Loucy (cell line): ENCODE results near the gene IL7R.

Experiments
- H2AFZ ChIP-seq: fragments of 200-600 bp; sonication (generic); 2 replicates; pipeline ENCODE4 v1.6.0; 2016; ENCODE audit warnings: antibody characterized with exemption, mild to moderate bottlenecking, low read length, moderate library complexity
- H3F3A ChIP-seq: fragments of 200-600 bp; 2 replicates; pipeline ENCODE4 v1.6.0; 2016; ENCODE audit warnings: antibody characterized with exemption, low read depth, mild to moderate bottlenecking
- H3K27me3 ChIP-seq: fragments of 200-600 bp; sonication (generic); 2 replicates; pipeline ENCODE4 v1.6.1; 2014; ENCODE audit warnings: low read length, mild to moderate bottlenecking; ENCODE audit not compliant: insufficient read depth, poor library complexity, severe bottlenecking
- H3K36me3 ChIP-seq: fragments of 200-600 bp; sonication (generic); 2 replicates; pipeline ENCODE4 v1.6.1; 2016; ENCODE audit warnings: low read length; ENCODE audit not compliant: insufficient read depth
- H3K4me1 ChIP-seq: fragments of 200-600 bp; sonication (generic); 2 replicates; pipeline ENCODE4 v1.5.1; 2014; ENCODE audit warnings: low read length, mild to moderate bottlenecking; ENCODE audit not compliant: insufficient read depth, poor library complexity, severe bottlenecking
- H3K4me2 ChIP-seq: fragments of 200-600 bp; sonication (generic); 2 replicates; pipeline ENCODE4 v1.6.0; 2014; ENCODE audit warnings: antibody characterized with exemption, low read length, low read depth, mild to moderate bottlenecking; ENCODE audit not compliant: poor library complexity, severe bottlenecking
- H3K4me3 ChIP-seq: fragments of 200-600 bp; sonication (generic); 2 replicates; pipeline ENCODE4 v1.5.1; 2014; ENCODE audit warnings: low read length, mild to moderate bottlenecking, mixed read lengths; ENCODE audit not compliant: poor library complexity, severe bottlenecking
- H3K79me2 ChIP-seq: fragments of 200-600 bp; sonication (generic); 2 replicates; pipeline ENCODE4 v1.6.1; 2014; ENCODE audit warnings: low read length; ENCODE audit not compliant: insufficient read depth
- H3K9ac ChIP-seq: fragments of 200-600 bp; sonication (generic); 2 replicates; pipeline ENCODE4 v1.6.0; 2014; ENCODE audit warnings: mild to moderate bottlenecking, low read depth, low read length, moderate library complexity; ENCODE audit not compliant: poor library complexity, severe bottlenecking
- H3K9me2 ChIP-seq: fragments of 200-600 bp; sonication (generic); replicated peaks from 2 replicates; pipeline ENCODE4 v1.6.1; 2016; ENCODE audit warnings: low read depth, low read length, mixed read lengths
- H3K9me3 ChIP-seq: fragments of 200-600 bp; sonication (generic); 2 replicates; pipeline ENCODE4 v1.6.1; 2014; ENCODE audit warnings: mild to moderate bottlenecking, antibody characterized with exemption, low read length, low read depth; ENCODE audit not compliant: insufficient read depth
- H4K20me1 ChIP-seq: fragments of 200-600 bp; sonication (generic); 2 replicates; pipeline ENCODE4 v1.6.0; 2014; ENCODE audit warnings: antibody characterized with exemption, low read length, mild to moderate bottlenecking; ENCODE audit not compliant: insufficient read depth, poor library complexity, severe bottlenecking
- EZH2phosphoT487 ChIP-seq: fragments of 200-600 bp; IDR thresholded peaks from 2 replicates; pipeline ENCODE4 v1.6.1; 2018; ENCODE audit warnings: antibody characterized with exemption, mild to moderate bottlenecking, moderate library complexity, borderline replicate concordance
- TF ChIP-seq, protein P1 (sequence below): fragments of 200-600 bp; sonication (generic); conservative IDR thresholded peaks from 2 replicates; pipeline ENCODE4 v1.5.1; 2014; ENCODE audit warnings: mild to moderate bottlenecking, antibody characterized with exemption, low read length

The IL7R gene

GRCh38 chr5:35876454-35876853 is 19.8 kb downstream of the IL7R start:
- H3K9ac ChIP-seq, result no peak overlapping the region
- TF ChIP-seq EZH2phosphoT487, result no peak
- TF ChIP-seq, protein P1, sequence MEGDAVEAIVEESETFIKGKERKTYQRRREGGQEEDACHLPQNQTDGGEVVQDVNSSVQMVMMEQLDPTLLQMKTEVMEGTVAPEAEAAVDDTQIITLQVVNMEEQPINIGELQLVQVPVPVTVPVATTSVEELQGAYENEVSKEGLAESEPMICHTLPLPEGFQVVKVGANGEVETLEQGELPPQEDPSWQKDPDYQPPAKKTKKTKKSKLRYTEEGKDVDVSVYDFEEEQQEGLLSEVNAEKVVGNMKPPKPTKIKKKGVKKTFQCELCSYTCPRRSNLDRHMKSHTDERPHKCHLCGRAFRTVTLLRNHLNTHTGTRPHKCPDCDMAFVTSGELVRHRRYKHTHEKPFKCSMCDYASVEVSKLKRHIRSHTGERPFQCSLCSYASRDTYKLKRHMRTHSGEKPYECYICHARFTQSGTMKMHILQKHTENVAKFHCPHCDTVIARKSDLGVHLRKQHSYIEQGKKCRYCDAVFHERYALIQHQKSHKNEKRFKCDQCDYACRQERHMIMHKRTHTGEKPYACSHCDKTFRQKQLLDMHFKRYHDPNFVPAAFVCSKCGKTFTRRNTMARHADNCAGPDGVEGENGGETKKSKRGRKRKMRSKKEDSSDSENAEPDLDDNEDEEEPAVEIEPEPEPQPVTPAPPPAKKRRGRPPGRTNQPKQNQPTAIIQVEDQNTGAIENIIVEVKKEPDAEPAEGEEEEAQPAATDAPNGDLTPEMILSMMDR, result no peak

DNA sequence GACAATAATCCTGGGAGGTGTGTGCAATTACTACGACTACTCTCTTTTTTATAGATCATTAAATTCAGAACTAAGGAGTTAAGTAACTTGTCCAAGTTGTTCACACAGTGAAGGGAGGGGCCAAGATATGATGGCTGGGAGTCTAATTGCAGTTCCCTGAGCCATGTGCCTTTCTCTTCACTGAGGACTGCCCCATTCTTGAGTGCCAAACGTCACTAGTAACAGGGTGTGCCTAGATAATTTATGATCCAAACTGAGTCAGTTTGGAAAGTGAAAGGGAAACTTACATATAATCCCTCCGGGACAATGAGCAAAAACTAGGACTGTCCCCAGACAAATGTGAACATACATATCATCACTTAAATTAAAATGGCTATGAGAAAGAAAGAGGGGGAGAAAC is 20.2 kb downstream of the IL7R start:
- Histone ChIP-seq H3K9ac (no peak overlapping the region), H3K27me3 (no peaks in the 10 kb centered on the region), H3K9me2 (no peaks in the 10 kb centered on the region), H3K4me2 (no peak overlapping the region), H3K4me3 (no peak overlapping the region), H4K20me1 (no peaks in the 10 kb centered on the region), H2AFZ (no peak overlapping the region), H3K9me3 (no peaks in the 10 kb centered on the region), H3K79me2 (no peaks in the 10 kb centered on the region), H3F3A (no peaks in the 10 kb centered on the region), H3K4me1 (peaks cover 18% of the 10 kb centered on the region), H3K36me3 (no peaks in the 10 kb centered on the region)
- no peak for TF ChIP-seq EZH2phosphoT487
- TF ChIP-seq, protein P1, result no peak

More at GRCh38 chr5:35876454-35876853, 19.8 kb downstream of the IL7R start:
- Histone ChIP-seq H3K36me3 (no peaks in the 10 kb centered on the region), H3K9me2 (no peaks in the 10 kb centered on the region), H3K79me2 (no peaks in the 10 kb centered on the region), H2AFZ (no peak overlapping the region), H3K4me1 (peaks cover 14% of the 10 kb centered on the region), H3K4me3 (no peak overlapping the region), H3K9me3 (no peaks in the 10 kb centered on the region), H3K27me3 (no peaks in the 10 kb centered on the region), H3K4me2 (no peak overlapping the region), H4K20me1 (no peaks in the 10 kb centered on the region), H3F3A (no peaks in the 10 kb centered on the region)

- peaks cover 19% of the 10 kb centered on the region for H3K4me1 ChIP-seq
- H4K20me1 ChIP-seq, result no peaks in the 10 kb centered on the region
- H3K9ac ChIP-seq, result no peak overlapping the region
Measured at GRCh38 chr5:35877655-35878054, 21.0 kb downstream of the IL7R start.

More at GRCh38 chr5:35877655-35878054, 21.0 kb downstream of the IL7R start:
- H3K36me3 ChIP-seq, result no peaks in the 10 kb centered on the region
- TF ChIP-seq, protein P1, result no peak
- no peak for TF ChIP-seq EZH2phosphoT487
- no peak overlapping the region for H3K4me2 ChIP-seq
- no peaks in the 10 kb centered on the region for H3F3A ChIP-seq
- H3K9me2 ChIP-seq, result no peaks in the 10 kb centered on the region
- no peak overlapping the region for H2AFZ ChIP-seq
- H3K27me3 ChIP-seq, result no peaks in the 10 kb centered on the region
- no peaks in the 10 kb centered on the region for H3K79me2 ChIP-seq
- no peak overlapping the region for H3K4me3 ChIP-seq
- H3K9me3 ChIP-seq, result no peaks in the 10 kb centered on the region
